IMR-90 (cell line): ENCODE data around the gene DNAJC13. TPM values are rescaled to one million over a fixed set of nuclear protein-coding genes. Genes with fewer than 3 reads are reported as not detected.

ENCODE experiments used
- ATAC-seq: fragments of 200-7000 bp; cut with Tn5 transposase; 2 replicates; pipeline ENCODE4 v1.9.1; 2020; ENCODE audit warnings: low read depth, mild to moderate bottlenecking, moderate library complexity
- BruUV-seq: library from RNA; stranded (reverse); fragments of 400-500 nt; replicated peaks from 2 replicates; lab custom pipeline; 2021; lab: Mats Ljungman, UMichigan
- CTCF ChIA-PET: fragments of 300-600 bp; formaldehyde crosslinking; extraction: SDS; loops from one replicate; lab custom pipeline; 2021; ENCODE audit warnings: antibody characterized with exemption; lab: Yijun Ruan, JAX
- POLR2A ChIA-PET: fragments of 300-600 bp; sonication (Branson Sonifier 250); formaldehyde crosslinking; loops from one replicate; lab custom pipeline; 2022; ENCODE audit warnings: antibody characterized with exemption; ENCODE audit not compliant: unreplicated experiment; lab: Charles Lee
- DNase-seq: peaks from one replicate; pipeline ENCODE4 v3.0.0; 2013
- H2AFZ ChIP-seq: replicated peaks from 2 replicates; pipeline ENCODE3; 2013; ENCODE audit warnings: low read length, mild to moderate bottlenecking; ENCODE audit not compliant: poor library complexity
- H2AK5ac ChIP-seq: 2 replicates; pipeline ENCODE4 v1.6.1; 2013; ENCODE audit warnings: low read depth, low read length, inconsistent platforms
- H2AK9ac ChIP-seq: replicated peaks from 2 replicates; pipeline ENCODE3; 2013; ENCODE audit warnings: mild to moderate bottlenecking, low read depth, low read length, moderate library complexity; ENCODE audit not compliant: poor library complexity
- H2BK120ac ChIP-seq: 2 replicates; pipeline ENCODE4 v1.6.1; 2013; ENCODE audit warnings: low read depth, low read length, inconsistent platforms
- H2BK15ac ChIP-seq: 3 replicates; pipeline ENCODE4 v1.6.1; 2013; ENCODE audit warnings: low read depth, low read length, inconsistent platforms
- H2BK20ac ChIP-seq: 2 replicates; pipeline ENCODE4 v1.6.1; 2013; ENCODE audit warnings: low read depth, mild to moderate bottlenecking, inconsistent platforms, low read length, moderate library complexity
- H2BK5ac ChIP-seq: 2 replicates; pipeline ENCODE4 v1.6.1; 2013; ENCODE audit warnings: mild to moderate bottlenecking, low read depth, low read length, inconsistent platforms; ENCODE audit not compliant: poor library complexity, severe bottlenecking
- H3K14ac ChIP-seq: replicated peaks from 2 replicates; pipeline ENCODE4 v1.6.1; 2013; ENCODE audit warnings: low read depth, low read length, inconsistent platforms
- H3K18ac ChIP-seq: 2 replicates; pipeline ENCODE4 v1.6.1; 2013; ENCODE audit warnings: low read depth, low read length, control low read depth
- H3K23ac ChIP-seq: 2 replicates; pipeline ENCODE4 v1.6.1; 2013; ENCODE audit warnings: low read depth, low read length, inconsistent platforms
- H3K27ac ChIP-seq: 2 replicates; pipeline ENCODE4 v1.5.1; 2013; ENCODE audit warnings: mild to moderate bottlenecking, control low read depth, low read length; ENCODE audit not compliant: insufficient read depth
- H3K27me3 ChIP-seq: 2 replicates; pipeline ENCODE4 v1.6.1; 2013; ENCODE audit warnings: low read length; ENCODE audit not compliant: control insufficient read depth, insufficient read depth
- H3K36me3 ChIP-seq: 2 replicates; pipeline ENCODE4 v1.6.1; 2013; ENCODE audit warnings: low read length, mixed read lengths; ENCODE audit not compliant: control insufficient read depth, insufficient read depth
- H3K4ac ChIP-seq: 2 replicates; pipeline ENCODE4 v1.6.1; 2013; ENCODE audit warnings: low read depth, low read length, inconsistent platforms
- H3K4me1 ChIP-seq: 2 replicates; pipeline ENCODE4 v1.6.1; 2013; ENCODE audit warnings: low read length, mixed read lengths; ENCODE audit not compliant: control insufficient read depth, insufficient read depth
- H3K4me2 ChIP-seq: 2 replicates; pipeline ENCODE4 v1.6.1; 2013; ENCODE audit warnings: low read depth, mild to moderate bottlenecking, control low read depth, low read length, moderate library complexity
- H3K4me3 ChIP-seq: 2 replicates; pipeline ENCODE4 v1.5.1; 2013; ENCODE audit warnings: low read depth, mild to moderate bottlenecking, control low read depth, low read length, moderate library complexity; ENCODE audit not compliant: insufficient read depth
- H3K56ac ChIP-seq: 2 replicates; pipeline ENCODE4 v1.6.1; 2013; ENCODE audit warnings: low read length, inconsistent platforms; ENCODE audit not compliant: insufficient read depth; ENCODE audit errors: extremely low read depth
- H3K79me1 ChIP-seq, 2 experiments: 2 replicates each; pipeline ENCODE4 v1.6.1; 2013; ENCODE audit warnings: low read length in 2 of 2, inconsistent platforms in 1 of 2, low read depth in 1 of 2
- H3K9ac ChIP-seq: 2 replicates; pipeline ENCODE4 v1.6.1; 2013; ENCODE audit warnings: low read depth, low read length, control low read depth
- H3K9me1 ChIP-seq: 2 replicates; pipeline ENCODE4 v1.6.1; 2013; ENCODE audit warnings: low read length, inconsistent platforms; ENCODE audit not compliant: insufficient read depth
- H3K9me3 ChIP-seq: 2 replicates; pipeline ENCODE4 v1.6.1; 2013; ENCODE audit warnings: low read length; ENCODE audit not compliant: control insufficient read depth, insufficient read depth
- H4K20me1 ChIP-seq: 2 replicates; pipeline ENCODE4 v1.6.1; 2013; ENCODE audit warnings: low read length, inconsistent platforms; ENCODE audit not compliant: insufficient read depth
- H4K5ac ChIP-seq: 2 replicates; pipeline ENCODE4 v1.6.1; 2013; ENCODE audit warnings: mild to moderate bottlenecking, low read depth, low read length, control low read depth
- H4K8ac ChIP-seq, 2 experiments: 2 replicates each; pipeline ENCODE4 v1.6.1; 2013; ENCODE audit warnings: low read depth in 2 of 2, low read length in 2 of 2, control low read depth in 1 of 2, inconsistent platforms in 1 of 2
- H4K91ac ChIP-seq: 2 replicates; pipeline ENCODE4 v1.6.1; 2013; ENCODE audit warnings: low read depth, low read length, inconsistent platforms; ENCODE audit not compliant: insufficient read depth
- BHLHE40 ChIP-seq: fragments of 150-350 bp; IDR thresholded peaks from 2 replicates; pipeline ENCODE4 v1.6.1; 2016; ENCODE audit warnings: mild to moderate bottlenecking, low read depth, low read length
- CEBPB ChIP-seq: IDR thresholded peaks from 2 replicates; pipeline ENCODE4 v1.6.1; 2012; ENCODE audit warnings: low read depth, low read length, improper control_type of control experiment
- CTCF ChIP-seq: conservative IDR thresholded peaks from 2 replicates; pipeline ENCODE4 v1.5.1; 2012; ENCODE audit warnings: mild to moderate bottlenecking, low read depth, low read length, improper control_type of control experiment
- ELK1 ChIP-seq: fragments of 150-350 bp; IDR thresholded peaks from 2 replicates; pipeline ENCODE4 v1.6.1; 2016; ENCODE audit warnings: low read depth, mild to moderate bottlenecking, low read length, moderate library complexity, borderline replicate concordance
- FOS ChIP-seq: fragments of 150-350 bp; IDR thresholded peaks from 2 replicates; pipeline ENCODE4 v1.6.1; 2016; ENCODE audit warnings: low read depth, low read length
- MXI1 ChIP-seq: IDR thresholded peaks from 2 replicates; pipeline ENCODE4 v1.6.1; 2012; ENCODE audit warnings: low read depth, mild to moderate bottlenecking, low read length, moderate library complexity, borderline replicate concordance
- POLR2A ChIP-seq: IDR thresholded peaks from 2 replicates; pipeline ENCODE4 v1.6.1; 2012; ENCODE audit warnings: mild to moderate bottlenecking, low read depth, low read length
- RAD21 ChIP-seq: IDR thresholded peaks from 2 replicates; pipeline ENCODE4 v1.6.1; 2012; ENCODE audit warnings: low read length, improper control_type of control experiment
- RFX5 ChIP-seq: IDR thresholded peaks from 2 replicates; pipeline ENCODE4 v1.8.0; 2012; ENCODE audit warnings: low read depth, mild to moderate bottlenecking, low read length, moderate library complexity
- SMC3 ChIP-seq: fragments of 150-350 bp; IDR thresholded peaks from 2 replicates; pipeline ENCODE4 v1.6.1; 2016; ENCODE audit warnings: low read depth, mild to moderate bottlenecking, antibody characterized with exemption, low read length, moderate library complexity
- USF2 ChIP-seq: fragments of 150-350 bp; IDR thresholded peaks from 2 replicates; pipeline ENCODE4 v1.6.1; 2017; ENCODE audit warnings: mild to moderate bottlenecking, antibody characterized with exemption, low read length, low read depth
- WGBS, 2 experiments: methylation state at CpG; one replicate each; pipeline versions ENCODE4 v1.1.5 to v1.1.7; 2013; ENCODE audit warnings: missing lambda C conversion rate in 2 of 2; ENCODE audit not compliant: insufficient read length in 1 of 2; ENCODE audit errors: extremely low coverage in 2 of 2; 5-methylcytosine and 5-hydroxymethylcytosine counted together
- dilution Hi-C: fragments of 300-500 bp; cut with HindIII; formaldehyde crosslinking; loops from one replicate; pipeline ENCODE4 v1.14.3; 2018; ENCODE audit warnings: low sequenced_read_pairs; ENCODE audit not compliant: unreplicated experiment
- in situ Hi-C: fragments of 300-500 bp; cut with MboI; formaldehyde crosslinking; loops from 3 replicates; pipeline ENCODE4 v1.14.3; 2019; ENCODE audit warnings: low sequenced_read_pairs, inconsistent platforms, mixed read lengths
- intact Hi-C: fragments of 100-400 bp; cut with micrococcal nuclease; formaldehyde crosslinking; loops from 2 replicates; pipeline ENCODE4 v1.10.0; 2022
- polyA plus RNA-seq, 3 experiments: library from polyadenylated mRNA; depleted of rRNA; stranded (reverse); fragments of >200 nt; gene quantifications; 2 replicates each; pipeline ENCODE4 v1.2.3, GENCODE V29; 2012; ENCODE audit warnings: low replicate concordance in 1 of 3
- total RNA-seq: library from RNA; depleted of rRNA; stranded (reverse); fragments of >200 nt; gene quantifications from 2 replicates; pipeline ENCODE4 v1.2.3, GENCODE V29; 2012

The DNAJC13 gene
- total and polyA plus RNA-seq, 2 of the 4 experiments (the other 2 are of a cell fraction), result 16.4 to 48.6 TPM

- Histone ChIP-seq H3K4me2 (peak overlapping the region; percentile 46; the same call in 1 of the 2 replicates), H4K91ac (peak overlapping the region; percentile 21; the same call in 1 of the 2 replicates), H3K27ac (peak overlapping the region; percentile 84; the same call in 1 of the 2 replicates), H3K36me3 (peaks cover 15% of the 10 kb centered on the region), H3K14ac (peak overlapping the region; percentile 67), H3K9ac (no peak overlapping the region), H3K23ac (peak overlapping the region; percentile 30; the same call in 1 of the 2 replicates), H3K9me3 (no peaks in the 10 kb centered on the region), H2AK5ac (peak overlapping the region; percentile 71; the same call in 1 of the 2 replicates), H4K8ac (peak overlapping the region; percentile 11 to 82; a peak in 3 of 4 replicates), H2BK20ac (0 out of 2 replicates have a peak overlapping the region, but pooled peaks have one; percentile 12), H3K56ac (no peak overlapping the region), H2BK15ac (no peak overlapping the region), H4K5ac (no peak overlapping the region), H3K18ac (peak overlapping the region; percentile 31; the same call in 1 of the 2 replicates), H3K79me1 (peaks cover 16 to 30% of the 10 kb centered on the region in 2 experiments), H3K9me1 (peaks cover 7% of the 10 kb centered on the region; the same call in 1 of the 2 replicates), H3K4me3 (no peak overlapping the region), H2BK5ac (peak overlapping the region; percentile 67), H3K4ac (peak overlapping the region; percentile 29), H3K27me3 (no peaks in the 10 kb centered on the region), H4K20me1 (no peaks in the 10 kb centered on the region), H2AK9ac (no peak overlapping the region), H3K4me1 (peaks cover 14% of the 10 kb centered on the region), H2BK120ac (peak overlapping the region; percentile 73; the same call in 1 of the 2 replicates), H2AFZ (no peak overlapping the region)
- BruUV-seq, result no TSS peak
- TF ChIP-seq POLR2A, result no peak
- no peak for TF ChIP-seq FOS
- no peak for TF ChIP-seq CTCF
- TF ChIP-seq MXI1, result no peak
- no peak for TF ChIP-seq CEBPB
- no peak for TF ChIP-seq RAD21
- no peak for TF ChIP-seq SMC3
- no peak for TF ChIP-seq BHLHE40
- no peak for TF ChIP-seq ELK1
- no peak for TF ChIP-seq USF2
- TF ChIP-seq RFX5, result no peak
- WGBS, 2 experiments, result no CpG with 5 or more reads among the region's 6 CpGs
- intact Hi-C loops, result no loop called here
- ChIA-PET POLR2A (interaction anchor here (1.1 kb wide), 1 partner anchor 31 kb away, joined by 4 read pairs; the partner anchor contains the start of gene DNAJC13), CTCF (interaction anchor here (0.8 kb wide), 1 partner anchor 13 kb away, joined by 3 read pairs; no protein-coding TSS in a partner anchor)
- DNase-seq, result peak; percentile 69
- dilution Hi-C loops, result no loop called here
- in situ Hi-C loops, result loop anchor here (25.0 kb wide), 2 partner anchors 839 to 1486 kb away; no protein-coding TSS in a partner anchor
- ATAC-seq, result peak; percentile 41
Observed at GRCh38 chr3:132448216-132448961, 31.1 kb downstream of the DNAJC13 start.
